Caco-2 (cell line): ENCODE data around the gene EMP1. TPM values are rescaled to one million over a fixed set of nuclear protein-coding genes. Genes with fewer than 3 reads are reported as not detected.

Experiments
- BruUV-seq: library from RNA; stranded (reverse); fragments of 400-500 nt; replicated peaks from 2 replicates; lab custom pipeline; 2021; lab: Mats Ljungman, UMichigan
- CTCF ChIA-PET: fragments of 300-600 bp; sonication (Branson Sonifier 250); formaldehyde crosslinking; loops from one replicate; lab custom pipeline; 2022; ENCODE audit warnings: antibody characterized with exemption; lab: Charles Lee
- POLR2A ChIA-PET: fragments of 300-600 bp; sonication (Branson Sonifier 250); formaldehyde crosslinking; loops from one replicate; lab custom pipeline; 2022; ENCODE audit warnings: antibody characterized with exemption; lab: Charles Lee
- DNase-seq, 2 experiments: peaks; one replicate each; pipeline versions ENCODE4 v3.0.0 to v3.0.0-alpha.2; 2020 to 2022
- H3K27me3 ChIP-seq: replicated peaks from 2 replicates; pipeline ENCODE4 v1.6.0; 2011; ENCODE audit warnings: low read length; ENCODE audit not compliant: control insufficient read depth, insufficient read depth
- H3K36me3 ChIP-seq: 2 replicates; pipeline ENCODE4 v1.5.1; 2011; ENCODE audit warnings: low read length; ENCODE audit not compliant: control insufficient read depth, insufficient read depth
- H3K4me1 ChIP-seq: fragments of 250-450 bp; sonication (Bioruptor Pico); 2 replicates; pipeline ENCODE4 v1.5.1; 2020; ENCODE audit warnings: mild to moderate bottlenecking
- H3K4me3 ChIP-seq: 2 replicates; pipeline ENCODE4 v1.5.1; 2011; ENCODE audit warnings: low read depth, mild to moderate bottlenecking, control low read depth, low read length
- H3K9me3 ChIP-seq: fragments of 250-450 bp; sonication (Bioruptor Pico); 2 replicates; pipeline ENCODE4 v1.5.1; 2020; ENCODE audit warnings: mild to moderate bottlenecking, moderate library complexity
- H3K27ac Mint-ChIP-seq: one replicate; pipeline ENCODE4 v1.8.0; 2022; ENCODE audit warnings: mixed read lengths; ENCODE audit not compliant: unreplicated experiment
- H3K27me3 Mint-ChIP-seq: one replicate; pipeline ENCODE4 v1.8.0; 2022; ENCODE audit warnings: mixed read lengths; ENCODE audit not compliant: insufficient read depth, unreplicated experiment
- H3K36me3 Mint-ChIP-seq: one replicate; pipeline ENCODE4 v1.8.0; 2022; ENCODE audit warnings: mild to moderate bottlenecking, mixed read lengths; ENCODE audit not compliant: insufficient read depth, unreplicated experiment
- H3K4me1 Mint-ChIP-seq: one replicate; pipeline ENCODE4 v1.8.0; 2022; ENCODE audit warnings: low read depth, mixed read lengths; ENCODE audit not compliant: unreplicated experiment
- H3K4me3 Mint-ChIP-seq: one replicate; pipeline ENCODE4 v1.8.0; 2022; ENCODE audit warnings: mild to moderate bottlenecking, moderate library complexity, mixed read lengths; ENCODE audit not compliant: unreplicated experiment
- H3K9me3 Mint-ChIP-seq: one replicate; pipeline ENCODE4 v1.8.0; 2022; ENCODE audit warnings: mixed read lengths; ENCODE audit not compliant: unreplicated experiment
- CTCF ChIP-seq, 2 experiments: fragments of 200-600 bp in 1 of 2; IDR thresholded peaks; 1 replicate in 1 of 2; 2 replicates in 1 of 2; pipeline versions ENCODE4 v1.5.1 to v1.8.0; 2011 to 2022; ENCODE audit warnings: antibody characterized with exemption in 1 of 2, control low read depth in 1 of 2, inconsistent platforms in 1 of 2, low read depth in 1 of 2, low read length in 1 of 2, mild to moderate bottlenecking in 1 of 2, moderate library complexity in 1 of 2; ENCODE audit not compliant: insufficient read depth in 1 of 2, severe bottlenecking in 1 of 2, unreplicated experiment in 1 of 2
- intact Hi-C: fragments of 100-400 bp; cut with micrococcal nuclease; formaldehyde crosslinking; loops from one replicate; pipeline ENCODE4 v1.10.0; 2022; ENCODE audit not compliant: unreplicated experiment
- total RNA-seq: library from RNA; stranded (reverse); gene quantifications from 2 replicates; pipeline ENCODE4 v1.2.3, GENCODE V29; 2022

EMP1 gene
- total RNA-seq, 1 experiment from 2014 or later = 6.6 TPM

- TF ChIP-seq CTCF (IDR thresholded peaks at IDR 0.05; ENCODE audit: insufficient read depth in 1 of 2, low read depth in 1 of 2, low read length in 1 of 2, severe bottlenecking in 1 of 2, unreplicated experiment in 1 of 2) = no peak
- H3K36me3 Mint-ChIP-seq = no peaks in the 10 kb centered on the region
- peaks cover 27% of the 10 kb centered on the region for H3K4me1 Mint-ChIP-seq
- no peak overlapping the region for H3K4me3 Mint-ChIP-seq
- Histone ChIP-seq H3K4me1 (peaks cover 25% of the 10 kb centered on the region), H3K9me3 (no peaks in the 10 kb centered on the region), H3K4me3 (no peak overlapping the region), H3K27me3 (no peaks in the 10 kb centered on the region), H3K36me3 (no peaks in the 10 kb centered on the region)
- CTCF ChIA-PET = no interaction called here
- H3K9me3 Mint-ChIP-seq = no peaks in the 10 kb centered on the region
- BruUV-seq = no TSS peak
- DNase-seq = no peak
- POLR2A ChIA-PET = no interaction called here
- intact Hi-C loops = no loop called here
- H3K27ac Mint-ChIP-seq = no peak overlapping the region
- no peaks in the 10 kb centered on the region for H3K27me3 Mint-ChIP-seq
Observed at GRCh38 chr12:13189264-13189663, 7.3 kb upstream of the EMP1 start.

- H3K27me3 ChIP-seq = no peaks in the 10 kb centered on the region
- no peaks in the 10 kb centered on the region for H3K9me3 Mint-ChIP-seq
- POLR2A ChIA-PET = no interaction called here
- BruUV-seq = no TSS peak
- intact Hi-C loops = no loop called here
- peaks cover 37% of the 10 kb centered on the region for H3K4me1 Mint-ChIP-seq
- peaks cover 33% of the 10 kb centered on the region for H3K4me1 ChIP-seq
- no peaks in the 10 kb centered on the region for H3K36me3 ChIP-seq
- TF ChIP-seq CTCF (IDR thresholded peaks at IDR 0.05; ENCODE audit: insufficient read depth in 1 of 2, low read depth in 1 of 2, low read length in 1 of 2, severe bottlenecking in 1 of 2, unreplicated experiment in 1 of 2) = no peak
- H3K36me3 Mint-ChIP-seq = no peaks in the 10 kb centered on the region
- H3K27me3 Mint-ChIP-seq = no peaks in the 10 kb centered on the region
- no peak overlapping the region for H3K4me3 Mint-ChIP-seq
- no peak overlapping the region for H3K4me3 ChIP-seq
- CTCF ChIA-PET = interaction anchor here (0.5 kb wide), 1 partner anchor 92 kb away, joined by 5 read pairs; no protein-coding TSS in a partner anchor
- no peak for DNase-seq
- no peaks in the 10 kb centered on the region for H3K9me3 ChIP-seq
- H3K27ac Mint-ChIP-seq = no peak overlapping the region
Observed at GRCh38 chr12:13190275-13190674, 6.3 kb upstream of the EMP1 start.

- Mint-ChIP-seq H3K4me1 (peaks cover 46% of the 10 kb centered on the region), H3K4me3 (no peak overlapping the region), H3K27ac (no peak overlapping the region), H3K9me3 (no peaks in the 10 kb centered on the region), H3K36me3 (peaks cover under 1% of the 10 kb centered on the region), H3K27me3 (no peaks in the 10 kb centered on the region)
- intact Hi-C loops = no loop called here
- TF ChIP-seq CTCF (IDR thresholded peaks at IDR 0.05; ENCODE audit: insufficient read depth in 1 of 2, low read depth in 1 of 2, low read length in 1 of 2, severe bottlenecking in 1 of 2, unreplicated experiment in 1 of 2) = no peak
- Histone ChIP-seq H3K9me3 (no peaks in the 10 kb centered on the region), H3K4me1 (peaks cover 47% of the 10 kb centered on the region), H3K27me3 (no peaks in the 10 kb centered on the region), H3K36me3 (no peaks in the 10 kb centered on the region), H3K4me3 (no peak overlapping the region)
- no peak for DNase-seq
- ChIA-PET POLR2A (no interaction called here), CTCF (interaction anchor here (1.7 kb wide), 1 partner anchor 19 kb away, joined by 5 read pairs; no protein-coding TSS in a partner anchor)
- BruUV-seq = no TSS peak
Observed at GRCh38 chr12:13192719-13193118, 3.8 kb upstream of the EMP1 start.
